ENCODE data around the gene KMT2C.
"Not testable (repeated sequence)": the region's sequence is repeated elsewhere in the genome, so short reads cannot be mapped to it uniquely, and the experiment has no call there.

Gene KMT2C

DNA sequence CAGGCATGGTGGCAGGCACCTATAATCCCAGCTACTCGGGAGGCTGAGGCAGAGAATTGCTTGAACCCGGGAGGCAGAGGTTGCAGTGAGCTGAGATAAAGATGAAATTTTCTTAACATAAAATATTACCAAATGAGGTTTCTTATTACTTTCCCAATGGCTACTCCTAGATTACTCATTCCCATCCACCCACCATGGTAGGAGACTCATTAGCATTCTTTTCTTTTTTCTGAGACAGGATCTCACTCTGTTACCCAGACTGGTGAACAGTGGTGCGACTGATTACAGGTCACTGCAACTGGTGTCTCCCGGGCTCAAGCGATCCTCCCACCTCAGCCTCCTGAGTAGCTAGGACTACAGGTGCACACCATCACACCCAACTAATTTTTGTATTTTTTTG, 82.5 kb downstream of the KMT2C start:
- DNase-seq, result not testable (repeated sequence)

DNA sequence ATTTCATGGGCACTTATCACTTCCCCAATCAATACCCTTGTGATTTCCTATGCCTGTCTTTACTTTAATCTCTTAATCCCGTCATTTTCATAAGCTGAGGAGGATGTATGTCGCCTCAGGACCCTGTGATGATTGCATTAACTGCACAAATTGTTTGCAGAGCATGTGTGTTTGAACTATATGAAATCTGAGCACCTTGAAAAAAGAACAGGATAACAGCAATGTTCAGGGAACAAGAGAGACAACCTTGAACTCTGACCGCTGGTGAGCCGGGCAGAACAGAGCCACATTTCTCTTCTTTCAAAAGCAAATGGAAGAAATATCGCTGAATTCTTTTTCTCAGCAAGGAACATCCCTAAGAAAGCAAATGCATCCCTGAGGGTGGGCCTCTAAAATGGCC, 84.1 kb downstream of the KMT2C start:
- not testable (repeated sequence) for DNase-seq

DNA sequence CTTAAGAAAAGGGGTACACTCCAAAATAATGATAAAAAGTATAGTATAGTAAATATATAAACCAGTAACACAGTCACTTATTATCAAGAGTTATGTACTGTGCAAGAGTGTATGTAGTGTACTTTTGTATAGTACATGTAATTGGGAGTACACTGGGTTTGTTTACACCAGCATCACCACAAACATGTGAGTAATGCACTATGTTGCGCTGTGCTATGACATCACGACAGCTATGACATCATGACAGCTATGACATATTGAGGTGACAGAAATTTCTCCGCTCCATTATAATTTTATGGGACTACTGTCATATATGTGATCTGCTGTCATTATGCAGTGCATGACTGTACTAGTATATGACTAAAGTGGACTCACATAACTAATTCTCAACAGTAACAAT, 84.6 kb downstream of the KMT2C start:
- no peak for DNase-seq

DNA sequence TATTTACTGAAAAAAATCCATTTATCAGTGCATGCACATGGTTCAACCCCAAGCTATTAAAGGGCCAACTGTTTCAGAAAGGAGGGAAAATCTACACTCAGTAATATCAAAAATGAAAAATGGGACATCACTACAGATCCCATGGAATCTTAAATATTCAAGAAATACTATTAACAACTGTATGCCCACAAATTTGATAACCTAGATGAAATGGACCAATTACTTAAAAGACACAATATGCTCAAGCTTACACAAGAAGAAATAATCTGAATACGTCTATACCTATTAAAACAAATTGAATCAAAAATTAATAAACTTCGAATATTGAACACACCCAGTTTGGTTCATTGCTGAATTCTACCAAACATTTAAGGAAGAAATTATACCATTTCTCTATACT, 87.9 kb downstream of the KMT2C start:
- DNase-seq, result no peak

DNA sequence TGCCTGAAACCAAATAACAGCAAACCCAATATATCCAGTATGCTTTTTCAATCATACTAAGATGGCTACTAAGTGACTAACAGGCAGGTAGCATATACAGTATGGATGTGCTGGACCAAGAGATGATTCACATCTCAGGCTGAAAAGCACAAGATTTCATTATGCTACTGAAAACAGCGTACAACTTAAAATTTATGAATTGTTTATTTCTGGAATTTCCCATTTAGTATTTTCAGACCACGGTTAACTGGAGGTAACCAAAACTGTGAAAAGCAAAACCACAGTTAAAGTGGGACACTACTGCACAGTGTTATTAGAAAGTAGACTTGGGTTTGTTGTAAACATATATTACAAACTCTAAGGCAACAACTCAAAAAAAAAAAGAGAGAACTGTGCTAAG, 91.5 kb downstream of the KMT2C start:
- no peak for DNase-seq

DNA sequence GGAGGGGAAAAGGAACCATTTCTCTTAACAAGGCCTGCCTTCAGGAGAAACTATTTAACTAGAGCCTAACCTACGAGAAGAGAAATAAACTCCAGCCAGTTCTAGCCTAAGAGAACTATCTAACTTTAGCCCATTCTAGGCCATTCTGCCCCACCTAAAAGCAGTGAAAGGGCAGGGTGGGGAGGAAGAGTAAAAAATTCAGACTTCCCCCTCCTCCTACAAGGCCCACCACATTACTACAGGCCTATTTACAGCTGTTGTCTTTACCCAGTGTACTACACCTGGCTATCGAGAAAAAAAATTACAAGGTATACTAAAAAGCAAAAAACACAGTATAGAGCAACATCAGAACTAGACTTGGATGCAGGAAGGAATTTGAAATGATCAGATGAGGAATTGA, 93.0 kb downstream of the KMT2C start:
- DNase-seq, result no peak

DNA sequence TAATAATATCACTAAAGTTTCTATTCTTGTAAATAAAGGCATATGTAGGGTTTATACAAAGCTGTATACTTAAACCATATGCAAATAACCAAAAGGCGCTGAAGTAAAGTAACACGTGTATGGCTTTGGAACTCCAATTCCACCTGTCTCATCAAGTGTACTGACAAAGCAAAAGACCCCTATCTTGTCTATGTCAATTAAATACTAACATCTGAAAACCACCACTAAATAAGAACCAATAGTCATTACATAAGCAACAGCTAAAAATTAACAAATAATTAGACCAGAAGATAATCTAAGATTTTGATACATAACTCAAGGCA, 93.9 kb downstream of the KMT2C start:
- no peak for DNase-seq

DNA sequence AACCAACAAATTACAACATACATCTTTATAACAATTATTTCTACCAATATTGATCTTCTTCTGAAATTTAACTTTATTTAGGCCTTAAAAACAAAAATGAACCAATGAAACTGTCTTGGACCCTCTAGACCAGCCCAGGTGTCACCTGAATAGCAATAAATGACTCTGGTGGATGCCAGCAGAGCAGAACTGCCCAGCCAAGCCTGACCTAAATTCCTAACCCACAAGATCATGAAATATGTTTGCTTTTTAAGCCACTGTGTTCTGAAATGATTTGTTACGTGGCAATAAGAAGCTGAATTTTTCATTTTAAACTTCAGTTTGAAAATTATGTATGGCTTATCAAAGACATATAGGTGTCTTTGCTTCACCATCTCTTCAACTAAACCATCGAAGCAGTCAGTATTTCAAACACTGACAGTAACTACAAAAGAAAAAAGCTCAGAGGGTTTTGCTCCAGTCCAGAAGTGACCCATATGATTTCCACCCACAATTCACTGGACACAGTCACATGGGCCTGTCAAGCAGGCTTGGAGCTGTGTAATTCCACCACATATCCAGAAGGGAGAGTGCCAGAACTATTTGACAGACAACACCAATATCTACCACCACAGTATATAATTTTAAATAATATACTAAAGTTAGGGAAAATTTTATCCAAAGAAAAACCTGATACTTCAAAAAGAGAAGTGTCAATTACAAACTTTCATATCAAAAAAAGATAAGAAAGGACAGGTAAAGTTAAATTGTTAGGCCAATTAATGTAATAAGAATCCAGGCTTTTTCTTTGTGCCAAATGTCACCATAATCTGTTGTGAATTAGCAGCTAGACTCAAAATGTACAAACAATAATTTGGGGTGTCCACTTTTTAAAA, 94.5 kb downstream of the KMT2C start:
- no peak for DNase-seq

DNA sequence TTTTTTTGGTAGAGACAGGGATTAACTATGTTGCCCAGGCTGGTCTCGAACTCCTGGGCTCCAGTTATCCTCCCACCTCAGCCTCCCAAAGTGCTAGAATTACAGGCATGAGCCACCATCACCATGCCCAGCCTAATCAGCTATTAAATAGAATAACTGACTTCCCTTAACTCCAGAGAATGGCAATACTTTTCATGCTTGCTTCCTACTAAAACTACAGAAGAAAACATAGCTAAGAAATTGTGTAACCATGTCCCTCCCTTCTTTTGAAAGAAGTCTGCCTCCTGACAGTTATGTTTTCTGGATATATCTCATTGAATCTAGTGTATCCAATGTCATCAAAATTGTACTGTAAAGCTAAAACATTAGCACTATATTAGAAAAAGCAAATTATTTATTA, 95.6 kb downstream of the KMT2C start:
- no peak for DNase-seq

DNA sequence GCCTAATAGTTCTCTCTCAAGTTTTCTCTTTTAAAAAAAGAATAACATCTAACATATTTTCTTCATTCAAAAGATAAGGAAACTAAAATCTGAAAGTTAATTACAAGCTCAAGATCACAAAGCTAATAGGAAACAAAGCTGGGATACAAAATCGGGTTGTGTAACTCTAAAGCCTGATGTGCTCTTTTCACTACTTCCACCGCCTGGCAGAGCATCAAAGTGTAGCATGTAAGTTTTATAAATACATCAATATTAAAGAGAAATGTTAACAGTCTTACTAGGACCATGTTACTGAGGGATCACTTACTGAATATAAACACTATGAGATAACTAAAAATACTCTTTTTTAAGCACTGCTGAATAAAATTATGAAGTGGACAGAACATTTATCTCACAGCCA, 97.2 kb downstream of the KMT2C start:
- no peak for DNase-seq

DNA sequence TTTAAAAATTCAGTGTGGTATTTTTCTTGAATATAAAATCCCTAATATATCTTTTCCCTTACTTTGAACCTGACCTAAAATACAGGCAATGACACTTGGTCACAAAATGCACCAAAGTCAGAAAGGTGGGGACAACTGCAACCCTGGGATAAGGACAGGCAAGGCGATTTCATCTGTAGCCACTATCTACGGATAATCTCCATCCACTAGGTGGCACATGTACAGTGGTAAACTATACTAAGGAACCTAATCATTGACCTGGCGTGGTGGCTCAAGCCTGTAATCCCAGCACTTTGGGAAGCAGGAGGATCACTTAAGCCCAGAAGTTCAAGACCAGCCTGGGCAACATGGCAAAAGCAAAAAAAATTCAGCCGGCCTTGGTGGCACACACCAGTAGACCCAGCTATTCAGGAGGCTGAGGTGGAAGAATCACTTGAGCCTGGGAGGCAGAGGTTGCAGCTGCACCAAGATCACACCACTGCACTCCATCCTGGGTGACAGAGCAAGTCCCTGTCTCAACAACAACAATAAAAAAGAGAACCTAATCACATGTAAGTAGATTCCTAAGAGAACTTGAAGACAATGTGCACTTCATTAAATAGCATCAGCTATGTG, 98.9 kb downstream of the KMT2C start:
- DNase-seq, result no peak

DNA sequence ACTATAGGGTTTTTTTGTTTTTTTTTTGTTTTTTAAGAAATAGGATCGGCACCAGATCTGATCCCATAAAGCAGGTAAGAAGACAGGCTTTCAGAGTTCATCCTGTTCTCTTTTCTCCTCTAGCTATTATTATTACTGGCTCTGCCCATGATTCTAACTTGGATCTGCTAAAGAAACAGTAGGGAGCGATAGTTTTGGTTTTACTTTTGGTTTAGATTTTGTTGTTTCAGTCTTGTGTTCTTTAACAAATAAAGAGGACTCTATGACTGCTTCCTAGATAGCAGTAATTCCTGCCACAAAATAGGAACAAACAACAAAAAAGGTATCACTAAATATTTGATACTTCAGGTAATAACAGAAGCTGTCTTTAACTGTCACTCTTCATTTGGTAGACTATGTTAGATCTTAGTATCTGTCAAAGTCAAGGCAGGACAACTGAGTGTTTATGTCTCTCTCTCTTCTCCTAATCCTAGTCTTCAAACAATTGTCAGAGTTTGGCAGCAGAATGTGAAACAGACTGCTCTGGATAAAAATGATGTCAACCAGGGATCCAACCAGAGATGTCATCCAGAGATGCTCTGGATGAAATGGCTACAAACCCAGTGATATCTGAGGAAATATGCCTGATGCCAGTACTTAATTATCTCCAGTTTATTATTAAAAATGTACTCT, 99.8 kb downstream of the KMT2C start:
- no peak for DNase-seq

DNA sequence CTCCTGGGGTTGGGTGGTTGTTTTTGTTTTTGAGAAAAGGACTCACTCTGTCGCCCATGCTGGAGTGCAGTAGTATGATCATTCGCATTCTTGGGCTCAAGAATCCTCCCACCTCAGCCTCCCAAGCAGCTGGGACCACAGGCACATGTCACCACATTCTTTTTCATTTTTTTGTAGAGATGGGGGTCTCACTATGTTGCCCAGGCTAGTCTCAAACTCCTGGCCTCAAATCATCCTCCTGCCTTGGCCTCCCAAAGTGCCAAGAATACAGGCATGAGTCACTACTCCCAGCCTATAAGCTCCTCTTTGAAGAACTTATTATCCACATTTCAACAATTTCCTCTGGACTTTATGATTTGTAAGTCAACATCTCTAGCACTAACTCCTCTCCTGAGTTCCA, 102.7 kb downstream of the KMT2C start:
- no peak for DNase-seq

DNA sequence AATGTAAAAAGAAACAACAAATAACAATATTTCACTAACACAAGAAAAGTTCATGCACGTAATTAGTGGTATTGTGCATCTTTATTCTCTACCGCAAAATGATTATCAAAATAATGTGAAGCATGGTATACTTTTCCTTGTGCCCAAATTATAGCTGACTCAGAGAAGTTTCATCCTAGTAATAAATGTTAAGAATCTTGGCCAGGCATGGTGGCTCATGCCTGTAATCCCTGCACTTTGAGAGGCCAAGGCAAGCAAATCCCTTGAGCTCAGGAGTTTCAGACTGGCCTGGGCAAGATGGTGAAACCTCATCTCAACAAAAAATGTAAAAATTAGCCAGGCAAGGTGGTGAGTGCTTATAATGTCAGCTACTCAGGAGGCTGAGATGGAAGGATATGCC, 105.0 kb downstream of the KMT2C start:
- no peak for DNase-seq

DNA sequence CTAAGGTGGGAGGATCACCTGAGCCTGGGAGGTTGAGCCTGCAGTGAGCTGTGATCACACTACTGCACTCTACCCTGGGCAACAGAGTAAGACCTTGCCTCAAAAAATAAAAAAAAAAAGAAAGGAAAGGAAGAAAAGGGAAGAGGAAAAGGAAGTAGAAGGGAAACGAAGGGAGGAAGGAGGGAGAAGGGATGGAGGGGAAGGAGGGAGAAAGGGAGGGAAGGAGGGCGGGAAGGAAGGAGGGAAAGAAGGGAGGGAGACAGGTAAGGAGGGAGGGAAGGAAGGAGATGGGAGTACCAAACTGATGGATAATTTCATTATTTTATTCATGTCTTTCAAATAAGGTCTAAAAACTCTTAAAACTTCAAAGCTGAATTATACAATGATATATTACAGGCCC, 106.3 kb downstream of the KMT2C start:
- DNase-seq, result no peak

DNA sequence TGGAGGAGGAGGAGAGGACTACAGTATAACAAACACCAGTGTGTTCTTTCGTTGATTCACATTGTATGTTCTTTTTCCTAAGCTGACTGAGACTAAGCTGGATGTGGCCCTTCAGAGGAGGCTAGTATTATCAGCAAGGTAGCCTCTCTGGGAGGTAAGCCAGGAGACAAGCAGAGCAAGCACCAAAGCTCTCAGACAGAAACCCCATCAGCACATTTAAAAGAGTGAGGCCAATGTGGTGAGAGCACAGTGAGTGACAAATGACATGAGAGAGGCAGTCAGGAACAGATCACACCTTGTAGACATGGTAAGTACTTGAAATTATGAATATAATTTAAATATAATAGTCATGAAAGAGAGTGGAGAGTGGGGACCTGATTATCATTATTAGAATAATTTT, 107.6 kb downstream of the KMT2C start:
- no peak for DNase-seq

DNA sequence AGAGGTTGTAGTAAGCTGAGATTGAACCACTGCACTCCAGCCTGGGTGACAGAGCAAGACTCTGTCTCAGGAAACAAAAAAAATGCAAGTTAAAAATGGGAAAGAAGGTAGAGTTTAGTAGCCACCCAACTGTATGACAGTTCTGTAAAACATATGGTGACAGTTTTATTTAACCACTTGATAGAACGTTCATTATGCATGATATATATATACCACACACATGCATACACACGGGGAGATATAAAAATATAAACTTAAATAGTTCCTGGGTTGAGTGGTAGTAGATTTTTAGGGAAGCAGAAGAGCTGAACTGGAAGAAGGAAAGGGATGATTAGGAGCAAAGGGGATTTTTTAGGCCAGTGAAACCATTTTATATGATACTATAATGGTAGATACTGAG, 120.0 kb downstream of the KMT2C start:
- DNase-seq, result no peak

DNA sequence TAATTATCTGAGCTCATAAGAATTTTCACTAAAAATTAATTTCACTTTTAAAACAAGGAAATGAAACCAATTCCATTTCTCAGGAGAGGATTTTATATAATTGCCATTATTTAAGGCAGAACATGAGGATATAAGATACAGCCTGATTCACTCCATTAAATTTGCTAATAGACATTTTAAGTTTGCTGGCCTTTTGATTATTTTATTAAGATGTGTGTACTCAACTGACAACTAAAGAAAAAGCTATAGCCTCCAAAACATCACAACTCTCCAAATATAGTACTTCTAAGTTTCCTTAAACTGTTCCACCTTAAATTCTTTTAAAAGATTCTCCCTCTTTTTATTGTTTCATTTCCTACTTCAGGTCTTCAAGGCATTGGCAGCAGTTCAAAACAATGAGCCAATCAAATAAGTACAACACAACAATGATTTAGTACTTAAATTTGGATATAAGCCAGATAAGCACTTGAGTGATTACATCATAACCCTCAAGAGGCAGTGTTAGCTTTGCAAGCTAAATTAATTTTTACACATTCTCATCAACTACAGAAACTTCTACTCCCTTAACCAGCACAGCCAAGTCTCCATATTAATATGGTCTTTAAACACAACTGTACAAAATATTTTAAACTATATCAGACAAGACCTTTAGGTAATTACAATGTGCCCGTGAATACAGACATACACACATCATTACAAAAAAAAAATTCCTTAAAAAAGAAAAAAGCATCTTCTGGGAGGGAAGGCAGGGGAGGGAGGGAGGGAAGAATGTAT, 121.8 kb downstream of the KMT2C start:
- no peak for DNase-seq

DNA sequence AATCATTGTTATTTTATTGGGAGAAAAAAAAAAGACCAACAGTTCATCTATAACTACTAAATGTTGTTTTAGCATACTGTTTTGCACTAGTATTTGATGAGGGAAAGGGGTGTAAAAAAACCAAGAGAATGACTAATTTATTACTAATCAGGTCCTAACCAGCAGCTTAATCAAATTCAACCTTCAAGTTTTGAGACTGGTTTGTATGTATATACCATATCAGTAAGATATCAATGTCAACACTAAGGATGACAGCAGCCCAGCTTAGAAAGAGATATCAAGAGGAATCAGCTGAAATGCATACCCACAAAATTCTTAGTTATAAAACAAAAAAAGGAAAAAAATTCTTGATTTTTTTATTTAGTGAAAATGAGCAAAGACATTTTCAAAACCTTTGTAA, 122.6 kb downstream of the KMT2C start:
- DNase-seq, result no peak

DNA sequence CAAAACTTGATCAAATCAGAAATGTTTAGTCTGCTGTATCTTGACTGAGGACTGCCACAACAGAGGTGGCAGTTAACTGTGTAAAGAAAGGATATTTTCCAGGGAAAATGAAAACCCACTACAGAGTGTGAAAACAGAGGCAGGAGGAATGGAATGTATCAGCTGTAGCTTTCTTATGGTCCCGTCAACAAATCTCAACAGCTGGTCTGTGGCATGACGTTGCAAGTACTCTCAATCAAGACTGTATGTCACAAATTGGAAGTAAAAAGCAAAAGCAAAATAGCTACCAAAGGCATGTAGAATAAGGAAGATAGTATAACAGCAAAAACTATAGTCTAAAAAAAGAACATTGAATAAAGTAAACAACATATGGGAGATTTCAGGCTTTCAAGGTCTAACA, 123.5 kb downstream of the KMT2C start:
- no peak for DNase-seq

DNA sequence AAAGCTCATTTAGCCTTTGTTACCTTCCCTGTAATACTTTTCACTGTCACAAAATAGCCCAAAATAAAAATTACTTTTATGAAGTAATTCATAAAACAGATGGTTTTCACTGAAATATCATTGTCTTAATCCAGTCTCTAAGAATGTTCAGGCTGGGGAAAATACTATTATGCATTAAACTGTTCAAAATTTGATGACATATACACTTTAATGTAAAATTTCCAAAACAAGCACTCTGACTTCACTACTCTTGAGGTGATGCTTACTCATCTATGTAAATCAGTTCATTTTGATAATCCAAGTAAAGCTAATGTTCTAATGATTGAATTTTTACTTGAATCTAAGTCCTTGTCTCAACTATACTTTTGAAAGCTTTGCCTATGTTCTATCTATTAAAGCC, 127.9 kb downstream of the KMT2C start:
- no peak for DNase-seq

DNA sequence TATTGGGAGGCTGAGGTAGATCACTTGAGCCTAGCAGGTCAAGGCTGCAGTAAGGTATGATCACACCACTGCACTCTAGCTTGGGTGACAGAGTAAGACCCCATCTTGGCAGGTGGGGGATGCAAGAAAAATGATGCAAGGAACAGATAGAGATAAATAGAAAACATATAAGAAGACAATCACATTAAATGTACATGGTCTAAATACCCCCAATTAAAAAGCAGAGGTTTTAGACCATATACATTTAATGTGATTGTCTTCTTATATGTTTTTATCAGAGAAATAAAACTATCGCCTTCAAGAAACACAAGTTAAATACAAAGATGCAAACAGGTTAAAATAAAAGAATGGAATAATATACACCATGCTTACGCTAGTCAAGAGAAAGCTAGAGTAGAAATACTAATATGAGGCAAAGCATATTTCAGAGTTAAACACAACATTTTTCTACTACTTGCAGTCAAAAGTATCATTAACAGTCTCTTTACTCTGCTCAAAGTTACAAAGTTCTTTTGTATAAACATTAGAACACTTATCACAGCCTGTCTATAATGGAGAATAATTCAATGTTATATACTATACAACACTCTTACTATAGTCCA, 136.2 kb downstream of the KMT2C start:
- not testable (repeated sequence) for DNase-seq

DNA sequence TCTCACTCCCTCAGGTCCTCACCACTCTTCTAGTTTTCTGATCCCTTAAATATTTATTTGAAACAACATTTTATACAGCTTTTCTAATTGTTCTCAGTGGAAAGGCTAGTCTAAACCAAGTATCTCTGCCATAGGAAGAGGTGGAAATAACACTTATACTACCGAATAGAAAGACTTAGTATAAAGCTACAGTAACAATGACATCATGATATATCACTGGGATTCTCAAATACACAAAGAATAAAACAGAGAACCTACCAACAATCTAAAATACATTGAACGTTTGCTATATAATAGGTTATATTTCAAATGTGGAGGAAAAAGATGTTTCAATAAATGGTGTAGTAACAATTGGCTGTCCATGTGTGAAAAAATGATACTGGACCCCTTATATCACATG, 142.9 kb downstream of the KMT2C start:
- no peak for DNase-seq

Data from stimulated activated CD4-positive, alpha-beta T cell treated with anti-CD3 and anti-CD28 coated beads, Interleukin-2, amount 100 ng/mL, for 48 hours (primary cell).